Thoracic aorta (tissue), 2 donors: ENCODE data around the gene RAVER1. TPM values are rescaled to one million over a fixed set of nuclear protein-coding genes. Genes with fewer than 3 reads are reported as not detected.

Source experiments
- ATAC-seq: fragments of 150-250 bp; one replicate; pipeline ENCODE4 v1.8.0; 2017; ENCODE audit warnings: low read depth; ENCODE audit not compliant: insufficient number of reproducible peaks, low FRiP score
- DNase-seq: peaks from one replicate; pipeline ENCODE4 v3.0.0-alpha.2; 2020; ENCODE audit warnings: low spot score
- H3K27ac ChIP-seq, 2 donors: fragments of 200-600 bp; sonication (generic); 1 replicate in 1 of 2; 2 replicates in 1 of 2; pipeline ENCODE4 v1.5.1; 2016; ENCODE audit warnings: mild to moderate bottlenecking in 2 of 2, moderate library complexity in 2 of 2
- H3K27me3 ChIP-seq: fragments of 200-600 bp; sonication (generic); replicated peaks from 2 replicates; pipeline ENCODE4 v1.6.0; 2016; ENCODE audit warnings: mild to moderate bottlenecking; ENCODE audit not compliant: insufficient read depth
- H3K36me3 ChIP-seq: fragments of 200-600 bp; sonication (generic); one replicate; pipeline ENCODE4 v1.5.1; 2016
- H3K4me1 ChIP-seq, 2 donors: fragments of 200-600 bp; sonication (generic); 1 replicate in 1 of 2; 2 replicates in 1 of 2; pipeline versions ENCODE4 v1.5.1 to v1.6.0; 2016; ENCODE audit warnings: low read depth in 2 of 2, mild to moderate bottlenecking in 1 of 2; ENCODE audit not compliant: control insufficient read depth in 1 of 2
- H3K4me3 ChIP-seq: fragments of 200-600 bp; sonication (generic); 2 replicates; pipeline ENCODE4 v1.5.1; 2016; ENCODE audit warnings: mild to moderate bottlenecking
- H3K9me3 ChIP-seq: fragments of 200-600 bp; sonication (generic); 2 replicates; pipeline ENCODE4 v1.5.1; 2016
- CTCF ChIP-seq: fragments of 200-600 bp; sonication (generic); IDR thresholded peaks from one replicate; pipeline ENCODE4 v1.5.1; 2019; ENCODE audit warnings: antibody characterized with exemption
- total RNA-seq, 2 donors: library from RNA; depleted of rRNA; stranded (reverse); fragments of >200 nt; gene quantifications; one replicate each; pipeline versions ENCODE4 v1.1.0 to v1.2.3, GENCODE V29; 2016

RAVER1 gene
- total RNA-seq, 2 donors from 2014 or later = 31.8 to 33.4 TPM

DNA sequence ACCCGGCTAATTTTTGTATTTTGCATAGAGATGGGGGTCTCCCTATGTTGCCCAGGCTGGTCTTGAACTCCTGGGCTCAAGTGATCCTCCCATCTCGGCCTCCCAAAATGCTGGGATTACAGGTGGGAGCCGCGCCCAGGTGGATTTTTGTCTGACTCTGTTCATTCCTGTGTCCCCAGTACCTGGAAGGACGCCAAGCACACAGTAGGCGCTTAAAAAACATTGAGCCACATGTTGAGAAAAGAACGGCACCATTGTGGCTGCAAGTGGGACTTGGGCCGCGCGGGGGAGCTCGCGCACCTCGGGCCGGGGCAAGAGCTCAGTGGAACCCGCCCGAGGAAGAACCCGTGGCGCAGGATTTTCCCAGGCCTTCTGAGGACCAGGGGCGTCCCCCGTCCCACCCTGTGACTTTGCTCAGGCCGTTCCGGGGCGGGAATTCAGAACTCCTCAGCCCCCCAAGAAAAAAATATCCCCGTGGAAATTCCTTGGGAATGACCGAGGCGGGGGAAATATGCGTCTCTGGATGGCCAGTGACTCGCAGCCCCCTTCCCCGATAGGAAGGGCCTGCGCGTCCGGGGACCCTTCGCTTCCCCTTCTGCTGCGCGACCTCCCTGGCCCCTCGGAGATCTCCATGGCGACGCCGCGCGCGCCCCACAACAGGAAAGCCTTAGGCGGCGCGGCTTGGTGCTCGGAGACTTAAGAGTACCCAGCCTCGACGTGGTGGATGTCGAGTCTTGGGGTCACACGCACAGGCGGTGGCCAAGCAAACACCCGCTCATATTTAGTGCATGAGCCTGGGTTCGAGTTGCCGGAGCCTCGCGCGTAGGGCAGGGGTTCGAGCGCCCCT, 63.8 kb downstream of the RAVER1 start:
- H3K9me3 ChIP-seq = no peaks in the 10 kb centered on the region
- H3K27me3 ChIP-seq = peaks cover 9% of the 10 kb centered on the region
- no peak for DNase-seq
- no peaks in the 10 kb centered on the region for H3K36me3 ChIP-seq
- no peak for ATAC-seq
- TF ChIP-seq CTCF = peak; percentile 92
- peak overlapping the region; percentile 59 to 68 for H3K27ac ChIP-seq
- peak overlapping the region; percentile 69 for H3K4me3 ChIP-seq
- H3K4me1 ChIP-seq = peaks cover 0 to 13% of the 10 kb centered on the region in 2 donors

DNA sequence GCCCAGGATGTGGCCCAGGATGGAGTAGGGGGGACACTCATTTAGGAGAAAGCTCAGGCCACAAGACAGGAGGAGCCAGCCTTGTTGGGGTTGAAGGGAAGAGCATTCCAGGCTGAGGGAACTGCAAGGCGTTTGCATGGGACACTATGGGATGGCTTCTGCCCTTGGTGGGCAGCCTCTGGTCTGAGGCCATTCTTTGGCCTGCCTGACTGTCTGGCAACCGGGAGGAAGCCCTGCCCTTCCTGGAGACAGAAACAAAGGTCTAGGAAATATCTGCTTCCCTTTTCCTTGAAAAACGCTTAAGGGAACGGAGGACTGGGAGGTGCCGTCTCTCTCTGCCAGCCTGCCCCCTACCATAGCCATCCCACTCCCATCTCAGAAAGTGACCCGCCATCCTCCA, 65.3 kb downstream of the RAVER1 start:
- no peak for TF ChIP-seq CTCF
- peaks cover 0 to 13% of the 10 kb centered on the region in 2 donors for H3K4me1 ChIP-seq
- DNase-seq (no peak), ATAC-seq (no peak)
- peak overlapping the region in 1 of 2 donors; percentile 47 for H3K27ac ChIP-seq
- no peaks in the 10 kb centered on the region for H3K9me3 ChIP-seq
- H3K36me3 ChIP-seq = no peaks in the 10 kb centered on the region
- no peak overlapping the region for H3K4me3 ChIP-seq
- H3K27me3 ChIP-seq = peaks cover 9% of the 10 kb centered on the region

DNA sequence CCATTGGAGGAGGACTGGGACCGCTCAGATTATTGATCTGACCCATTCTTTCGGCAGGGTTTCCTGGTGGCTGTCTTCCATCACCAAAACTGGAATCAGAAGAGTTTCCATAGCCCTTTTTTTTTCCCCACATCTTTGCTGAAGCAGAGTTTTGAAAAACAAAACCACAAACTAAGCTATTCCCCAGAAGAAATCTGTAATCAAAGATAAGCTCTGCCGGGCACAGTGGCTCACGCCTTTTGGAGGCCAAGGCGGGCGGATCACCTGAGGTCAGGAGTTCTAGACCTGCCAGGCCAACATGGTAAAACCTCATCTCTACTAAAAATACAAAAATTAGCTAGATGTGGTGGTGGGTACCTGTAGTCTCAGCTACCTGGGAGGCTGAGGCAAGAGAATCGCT, 66.6 kb downstream of the RAVER1 start:
- Histone ChIP-seq H3K4me1 (peaks cover 0 to 13% of the 10 kb centered on the region in 2 donors), H3K4me3 (no peak overlapping the region), H3K27ac (no peak overlapping the region), H3K27me3 (peaks cover 9% of the 10 kb centered on the region), H3K9me3 (no peaks in the 10 kb centered on the region), H3K36me3 (no peaks in the 10 kb centered on the region)
- DNase-seq (no peak), ATAC-seq (no peak)
- no peak for TF ChIP-seq CTCF

Other genes with a start within 250 kb of the RAVER1 start
- 10 to 100 TPM; 42.5 to 56.5 TPM for gene SHFL, start 247.2 kb downstream of the RAVER1 start, total RNA-seq
- gene ANGPTL6, start 230.9 kb downstream of the RAVER1 start, total RNA-seq = not detected
- gene PPAN, start 227.2 kb downstream of the RAVER1 start, total RNA-seq = 10 to 100 TPM; 14.6 to 39.0 TPM
- 10 to 100 TPM in 1 of 2 donors, 1 to 10 TPM in 1; 4.5 to 11.6 TPM for gene P2RY11, start 221.8 kb downstream of the RAVER1 start, total RNA-seq
- gene EIF3G, start 213.6 kb downstream of the RAVER1 start, total RNA-seq = 100 to 1,000 TPM; 194 to 212 TPM
- 10 to 100 TPM; 57.5 to 61.2 TPM for gene DNMT1, start 138.6 kb downstream of the RAVER1 start, total RNA-seq
- gene S1PR2, start 102.2 kb downstream of the RAVER1 start, total RNA-seq = 10 to 100 TPM in 1 of 2 donors, 1 to 10 TPM in 1; 8.3 to 15.6 TPM
- 10 to 100 TPM; 28.4 to 29.9 TPM for gene MRPL4, start 81.3 kb downstream of the RAVER1 start, total RNA-seq
- gene ICAM1, start 62.4 kb downstream of the RAVER1 start, total RNA-seq = 100 to 1,000 TPM in 1 of 2 donors, 10 to 100 TPM in 1; 41.4 to 160 TPM
- gene ICAM4, start 46.6 kb downstream of the RAVER1 start, total RNA-seq = 1 to 10 TPM in 1 of 2 donors, under 1 TPM in 1; 0.95 to 2.0 TPM
- gene ICAM5, start 43.6 kb downstream of the RAVER1 start, total RNA-seq = under 1 TPM; 0.41 to 0.49 TPM
- 1 to 10 TPM in 1 of 2 donors, not detected in 1; 5.3 TPM for gene ZGLP1, start 23.7 kb downstream of the RAVER1 start, total RNA-seq
- gene FDX2, start 17.5 kb downstream of the RAVER1 start, total RNA-seq = 10 to 100 TPM; 13.4 to 35.8 TPM
- 1 to 10 TPM; 3.5 to 8.0 TPM for gene ICAM3, start 6.1 kb upstream of the RAVER1 start, total RNA-seq
- gene TYK2, start 47.0 kb upstream of the RAVER1 start, total RNA-seq = 10 to 100 TPM; 79.3 to 96.7 TPM
- gene CDC37, start 70.0 kb upstream of the RAVER1 start, total RNA-seq = 100 to 1,000 TPM; 133 to 166 TPM
- gene PDE4A, start 87.0 kb upstream of the RAVER1 start, total RNA-seq = 10 to 100 TPM; 24.9 to 25.5 TPM
- gene KEAP1, start 169.8 kb upstream of the RAVER1 start, total RNA-seq = 10 to 100 TPM; 42.0 to 57.3 TPM
- 1 to 10 TPM; 2.4 to 8.7 TPM for gene S1PR5, start 183.9 kb upstream of the RAVER1 start, total RNA-seq
- 10 to 100 TPM; 17.1 to 30.5 TPM for gene ATG4D, start 210.4 kb upstream of the RAVER1 start, total RNA-seq
- gene KRI1, start 232.5 kb upstream of the RAVER1 start, total RNA-seq = 10 to 100 TPM; 14.4 to 37.7 TPM
- gene CDKN2D, start 235.4 kb upstream of the RAVER1 start, total RNA-seq = 10 to 100 TPM; 16.2 to 21.0 TPM